ENCODE data around the gene NTPCR. TPM values are rescaled to one million over a fixed set of nuclear protein-coding genes. Genes with fewer than 3 reads are reported as not detected.

The NTPCR gene
- 10 to 100 TPM; 41.7 to 45.0 TPM for total RNA-seq

GRCh38 chr1:232950197-232951176 lies at the start of gene NTPCR:
Gene NTPCR (plus strand): TSS chr1:232950611. CDS start chr1:232950711, 100 bp downstream.
- Mint-ChIP-seq H3K4me1 (ENCODE audit: low read depth) (peaks cover 34% of the 10 kb centered on the region), H3K36me3 (peaks cover 6% of the 10 kb centered on the region), H3K27ac (peak within 1 kb of the TSS; percentile 89), H3K27me3 (no peaks in the 10 kb centered on the region), H3K9me3 (no peaks in the 10 kb centered on the region), H3K4me3 (peak within 1 kb of the TSS; percentile 93)
- ChIA-PET POLR2A (interaction anchor here (1.0 to 1.3 kb wide), 3 partner anchors 27 to 145 kb away, joined by 3 read pairs; partner anchors contain the start of gene MAP10), CTCF (interaction anchor here (0.6 to 1.3 kb wide), 3 partner anchors 12 to 321 kb away, joined by 3 to 6 read pairs (median 4); partner anchors contain the start of gene SIPA1L2)
- intact Hi-C loops (cut with micrococcal nuclease) = loop anchor here (1.0 to 5.0 kb wide), 5 partner anchors 26 to 320 kb away; partner anchors contain the start of genes MAP10 and SIPA1L2
- peak; percentile 96 for DNase-seq

GRCh38 chr1:232900818-232901217 lies 49.6 kb upstream of the NTPCR start:
- ChIA-PET POLR2A (no interaction called here), CTCF (no interaction called here)
- Mint-ChIP-seq H3K4me3 (no peak overlapping the region), H3K36me3 (no peaks in the 10 kb centered on the region), H3K9me3 (no peaks in the 10 kb centered on the region), H3K27ac (no peak overlapping the region), H3K27me3 (no peaks in the 10 kb centered on the region), H3K4me1 (ENCODE audit: low read depth) (peaks cover 11% of the 10 kb centered on the region)
- DNase-seq = no peak
- intact Hi-C loops (cut with micrococcal nuclease) = no loop called here

GRCh38 chr1:232901255-232901654 lies 49.2 kb upstream of the NTPCR start:
- ChIA-PET CTCF (interaction anchor here (0.5 kb wide), 1 partner anchor 223 kb away, joined by 4 read pairs; no protein-coding TSS in a partner anchor), POLR2A (no interaction called here)
- no peaks in the 10 kb centered on the region for H3K9me3 Mint-ChIP-seq
- H3K4me3 Mint-ChIP-seq = no peak overlapping the region
- no peaks in the 10 kb centered on the region for H3K27me3 Mint-ChIP-seq
- no peaks in the 10 kb centered on the region for H3K36me3 Mint-ChIP-seq
- H3K27ac Mint-ChIP-seq = no peak overlapping the region
- DNase-seq = no peak
- peaks cover 12% of the 10 kb centered on the region for H3K4me1 Mint-ChIP-seq (ENCODE audit: low read depth)
- intact Hi-C loops (cut with micrococcal nuclease) = no loop called here

GRCh38 chr1:232902774-232903350 lies 47.5 kb upstream of the NTPCR start:
- CTCF ChIA-PET = no interaction called here
- intact Hi-C loops (cut with micrococcal nuclease) = no loop called here
- Mint-ChIP-seq H3K36me3 (no peaks in the 10 kb centered on the region), H3K4me3 (no peak overlapping the region), H3K4me1 (ENCODE audit: low read depth) (peaks cover 12% of the 10 kb centered on the region), H3K9me3 (no peaks in the 10 kb centered on the region), H3K27ac (no peak overlapping the region), H3K27me3 (peaks cover 3% of the 10 kb centered on the region)
- POLR2A ChIA-PET = no interaction called here
- DNase-seq = no peak

GRCh38 chr1:232904131-232904530 lies 46.3 kb upstream of the NTPCR start:
- intact Hi-C loops (cut with micrococcal nuclease) = no loop called here
- Mint-ChIP-seq H3K4me3 (no peak overlapping the region), H3K36me3 (no peaks in the 10 kb centered on the region), H3K27me3 (peaks cover 3% of the 10 kb centered on the region), H3K9me3 (no peaks in the 10 kb centered on the region), H3K27ac (no peak overlapping the region), H3K4me1 (ENCODE audit: low read depth) (peaks cover 13% of the 10 kb centered on the region)
- CTCF ChIA-PET = no interaction called here
- no peak for DNase-seq
- POLR2A ChIA-PET = no interaction called here

- no peaks in the 10 kb centered on the region for H3K9me3 Mint-ChIP-seq
- ChIA-PET POLR2A (no interaction called here), CTCF (no interaction called here)
- DNase-seq = peak; percentile 21
- intact Hi-C loops (cut with micrococcal nuclease) = no loop called here
- H3K27ac Mint-ChIP-seq = no peak overlapping the region
- H3K4me3 Mint-ChIP-seq = no peak overlapping the region
- H3K36me3 Mint-ChIP-seq = no peaks in the 10 kb centered on the region
- peaks cover 17% of the 10 kb centered on the region for H3K4me1 Mint-ChIP-seq (ENCODE audit: low read depth)
- H3K27me3 Mint-ChIP-seq = peaks cover 3% of the 10 kb centered on the region
These were observed 45.8 kb upstream of the NTPCR start for GRCh38 chr1:232904566-232904965.

- no peak for DNase-seq
- intact Hi-C loops (cut with micrococcal nuclease) = no loop called here
- ChIA-PET POLR2A (no interaction called here), CTCF (no interaction called here)
- H3K27me3 Mint-ChIP-seq = peaks cover 3% of the 10 kb centered on the region
- peaks cover 25% of the 10 kb centered on the region for H3K4me1 Mint-ChIP-seq (ENCODE audit: low read depth)
- H3K27ac Mint-ChIP-seq = no peak overlapping the region
- H3K4me3 Mint-ChIP-seq = no peak overlapping the region
- no peaks in the 10 kb centered on the region for H3K36me3 Mint-ChIP-seq
- H3K9me3 Mint-ChIP-seq = no peaks in the 10 kb centered on the region
These were observed 44.9 kb upstream of the NTPCR start for GRCh38 chr1:232905331-232906034.

GRCh38 chr1:232906441-232906840 lies 44.0 kb upstream of the NTPCR start:
- no peak overlapping the region for H3K4me3 Mint-ChIP-seq
- POLR2A ChIA-PET = no interaction called here
- H3K27ac Mint-ChIP-seq = no peak overlapping the region
- no peaks in the 10 kb centered on the region for H3K36me3 Mint-ChIP-seq
- DNase-seq = no peak
- CTCF ChIA-PET = no interaction called here
- intact Hi-C loops (cut with micrococcal nuclease) = no loop called here
- H3K27me3 Mint-ChIP-seq = peaks cover 3% of the 10 kb centered on the region
- H3K4me1 Mint-ChIP-seq (ENCODE audit: low read depth) = peaks cover 33% of the 10 kb centered on the region
- H3K9me3 Mint-ChIP-seq = no peaks in the 10 kb centered on the region

- H3K27ac Mint-ChIP-seq = no peak overlapping the region
- peaks cover 33% of the 10 kb centered on the region for H3K4me1 Mint-ChIP-seq (ENCODE audit: low read depth)
- intact Hi-C loops (cut with micrococcal nuclease) = no loop called here
- no peak overlapping the region for H3K4me3 Mint-ChIP-seq
- no peak for DNase-seq
- H3K36me3 Mint-ChIP-seq = no peaks in the 10 kb centered on the region
- peaks cover 3% of the 10 kb centered on the region for H3K27me3 Mint-ChIP-seq
- H3K9me3 Mint-ChIP-seq = no peaks in the 10 kb centered on the region
- POLR2A ChIA-PET = no interaction called here
- CTCF ChIA-PET = no interaction called here
These were observed 41.6 kb upstream of the NTPCR start for GRCh38 chr1:232908831-232909230.

GRCh38 chr1:232909752-232910151 lies 40.7 kb upstream of the NTPCR start:
- Mint-ChIP-seq H3K27ac (no peak overlapping the region), H3K36me3 (no peaks in the 10 kb centered on the region), H3K27me3 (peaks cover 3% of the 10 kb centered on the region), H3K4me1 (ENCODE audit: low read depth) (peaks cover 33% of the 10 kb centered on the region), H3K4me3 (no peak overlapping the region), H3K9me3 (no peaks in the 10 kb centered on the region)
- ChIA-PET POLR2A (no interaction called here), CTCF (no interaction called here)
- intact Hi-C loops (cut with micrococcal nuclease) = loop anchor here (5.0 kb wide), 1 partner anchor 43 kb away; the partner anchor contains the start of gene NTPCR
- DNase-seq = no peak

GRCh38 chr1:232911027-232911599 lies 39.3 kb upstream of the NTPCR start:
- POLR2A ChIA-PET = no interaction called here
- no peaks in the 10 kb centered on the region for H3K9me3 Mint-ChIP-seq
- H3K27ac Mint-ChIP-seq = no peak overlapping the region
- H3K27me3 Mint-ChIP-seq = peaks cover 3% of the 10 kb centered on the region
- H3K4me3 Mint-ChIP-seq = no peak overlapping the region
- intact Hi-C loops (cut with micrococcal nuclease) = loop anchor here (5.0 kb wide), 1 partner anchor 41 kb away; the partner anchor contains the start of gene NTPCR
- DNase-seq = peak; percentile 26
- H3K4me1 Mint-ChIP-seq (ENCODE audit: low read depth) = peaks cover 24% of the 10 kb centered on the region
- H3K36me3 Mint-ChIP-seq = no peaks in the 10 kb centered on the region
- CTCF ChIA-PET = no interaction called here
